Smooth muscle cell of the umbilical artery (primary cell): ENCODE measurements around the gene GHSR. TPM values are rescaled to one million over a fixed set of nuclear protein-coding genes. Genes with fewer than 3 reads are reported as not detected.

Experiments
- total RNA-seq: library from RNA; depleted of rRNA; stranded (reverse); fragments of >200 nt; gene quantifications from 2 replicates; pipeline ENCODE4 v1.2.3, GENCODE V29; 2014

Gene GHSR
- not detected in 2 replicates for total RNA-seq

GRCh38 chr3:172447611-172448579 is at the start of gene GHSR:
Gene GHSR, minus strand, starts transcription at chr3:172448456. Its CDS starts 43 bp downstream, at chr3:172448413.

Other genes starting within 250 kb of the GHSR start
- 1.2 TPM in 1 of 2 replicates, not detected in the other for gene TNFSF10, start 75.0 kb upstream of the GHSR start, total RNA-seq